H7 (cell line): Measurements from ENCODE around the gene ARHGEF16. TPM values are rescaled to one million over a fixed set of nuclear protein-coding genes. Genes with fewer than 3 reads are reported as not detected.

Experiments used
- DNase-seq: peaks from one replicate; pipeline ENCODE4 v3.0.0; 2012
- H3K27me3 ChIP-seq: 2 replicates; pipeline ENCODE4 v1.6.0; 2011; ENCODE audit warnings: mild to moderate bottlenecking, low read length; ENCODE audit not compliant: control insufficient read depth, insufficient read depth
- H3K36me3 ChIP-seq: replicated peaks from 2 replicates; pipeline ENCODE4 v1.5.1; 2011; ENCODE audit warnings: low read length; ENCODE audit not compliant: control insufficient read depth, insufficient read depth
- H3K4me3 ChIP-seq: 2 replicates; pipeline ENCODE4 v1.5.1; 2011; ENCODE audit warnings: low read depth, mild to moderate bottlenecking, control low read depth, low read length, moderate library complexity; ENCODE audit not compliant: insufficient read depth
- total RNA-seq: library from RNA; depleted of rRNA; stranded (reverse); fragments of >200 nt; shearing (Covaris generic); gene quantifications from 2 replicates; pipeline ENCODE4 v1.2.3, GENCODE V29; 2014

The ARHGEF16 gene
- total RNA-seq, 1 experiment from 2014 or later, result 45.8 TPM

DNA sequence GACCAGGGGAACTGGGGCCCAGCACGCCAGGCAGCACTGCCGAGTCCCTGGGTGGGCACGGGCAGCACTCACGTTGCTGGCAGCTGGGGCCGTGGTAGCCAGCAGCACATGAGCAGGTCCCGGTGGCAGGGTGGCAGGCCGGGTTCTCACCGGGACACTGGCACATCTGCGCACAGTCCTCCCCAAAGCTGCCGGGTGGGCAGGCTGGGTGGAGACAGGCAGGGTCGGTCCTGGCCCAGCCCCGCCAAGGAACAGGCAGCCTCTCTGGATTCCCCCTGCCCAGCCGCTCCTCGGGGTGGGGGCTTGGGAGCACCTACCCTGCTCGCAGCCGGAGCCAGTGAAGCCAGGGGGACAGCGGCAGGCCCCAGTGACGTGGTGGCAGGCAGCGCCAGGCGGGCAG, 42.5 kb downstream of the ARHGEF16 start:
- Histone ChIP-seq H3K27me3 (no peaks in the 10 kb centered on the region), H3K36me3 (no peaks in the 10 kb centered on the region), H3K4me3 (no peak overlapping the region)
- no peak for DNase-seq

DNA sequence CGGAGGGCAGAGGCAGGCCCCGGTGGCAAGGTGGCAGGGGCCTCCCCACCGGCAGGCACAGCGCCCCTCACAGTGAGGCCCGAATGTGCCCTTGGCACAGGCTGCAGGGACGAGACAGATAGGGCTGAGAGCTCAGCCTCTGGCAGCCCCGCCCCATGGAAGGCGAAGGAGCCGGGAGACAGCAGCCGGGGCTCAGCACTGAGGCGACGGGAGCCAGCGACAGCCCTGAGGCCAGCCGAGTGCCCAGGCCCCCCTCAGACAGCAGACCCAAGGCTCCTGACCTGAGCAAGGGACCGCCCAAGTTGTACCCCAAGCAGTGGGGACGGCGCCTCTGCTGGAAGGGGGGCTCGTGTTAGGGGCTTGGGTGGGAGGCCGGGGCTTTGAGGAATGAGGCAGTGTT, 43.1 kb downstream of the ARHGEF16 start:
- no peaks in the 10 kb centered on the region for H3K36me3 ChIP-seq
- no peaks in the 10 kb centered on the region for H3K27me3 ChIP-seq
- no peak overlapping the region for H3K4me3 ChIP-seq
- DNase-seq, result no peak

DNA sequence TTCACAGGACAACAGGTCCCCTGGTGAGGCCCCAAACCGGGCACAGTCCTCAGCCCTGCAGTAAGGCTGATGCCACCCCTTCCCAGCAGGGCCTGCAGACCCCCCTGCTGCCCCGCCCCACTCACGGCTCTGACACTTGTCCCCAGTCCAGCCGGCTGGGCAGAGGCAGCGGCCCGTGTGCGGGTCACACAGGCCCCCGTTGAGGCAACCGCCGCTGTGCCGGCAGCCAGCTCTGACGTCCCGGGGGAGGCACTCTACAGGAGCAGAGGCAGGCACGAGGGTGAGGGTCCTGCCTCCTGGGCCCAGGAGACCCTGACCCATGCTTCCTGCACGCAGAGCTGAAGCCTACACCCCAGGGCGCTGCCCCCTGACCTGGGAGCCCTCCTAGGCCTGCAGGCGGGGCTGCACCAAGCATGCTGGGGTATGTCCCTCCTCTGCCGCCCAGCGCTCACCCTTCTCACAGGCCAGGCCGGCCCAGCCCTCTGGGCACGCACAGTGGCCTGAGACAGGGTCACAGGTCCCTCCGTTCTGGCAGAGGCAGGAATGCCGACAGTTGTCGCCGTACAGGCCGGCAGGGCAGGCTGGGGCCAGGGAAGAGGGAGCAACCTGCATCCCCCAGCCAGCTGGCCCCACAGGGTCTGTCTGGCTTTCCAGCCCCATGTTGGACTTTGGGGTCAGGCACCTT, 43.9 kb downstream of the ARHGEF16 start:
- no peak overlapping the region for H3K4me3 ChIP-seq
- no peaks in the 10 kb centered on the region for H3K36me3 ChIP-seq
- no peak for DNase-seq
- no peaks in the 10 kb centered on the region for H3K27me3 ChIP-seq

DNA sequence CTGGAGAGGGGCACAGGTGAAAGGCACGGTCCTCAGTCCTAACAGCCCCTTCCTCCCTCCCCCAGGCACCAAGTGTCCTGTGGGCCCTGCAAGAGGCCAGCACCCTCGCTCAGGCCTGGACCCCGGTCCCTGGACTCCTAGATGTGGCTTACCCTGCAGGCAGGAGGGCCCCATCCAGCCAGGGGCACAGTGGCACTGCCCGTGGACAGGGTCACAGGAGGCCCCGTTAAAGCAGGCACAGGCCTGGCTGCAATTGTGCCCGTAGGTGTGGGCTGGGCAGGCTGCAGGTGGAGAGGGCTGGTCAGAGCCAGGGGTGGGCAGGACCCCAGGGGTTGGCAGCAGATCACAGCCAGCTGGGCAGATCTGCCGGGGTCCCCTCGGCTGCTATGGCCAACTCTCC, 44.5 kb downstream of the ARHGEF16 start:
- no peaks in the 10 kb centered on the region for H3K27me3 ChIP-seq
- no peak for DNase-seq
- no peaks in the 10 kb centered on the region for H3K36me3 ChIP-seq
- H3K4me3 ChIP-seq, result no peak overlapping the region

DNA sequence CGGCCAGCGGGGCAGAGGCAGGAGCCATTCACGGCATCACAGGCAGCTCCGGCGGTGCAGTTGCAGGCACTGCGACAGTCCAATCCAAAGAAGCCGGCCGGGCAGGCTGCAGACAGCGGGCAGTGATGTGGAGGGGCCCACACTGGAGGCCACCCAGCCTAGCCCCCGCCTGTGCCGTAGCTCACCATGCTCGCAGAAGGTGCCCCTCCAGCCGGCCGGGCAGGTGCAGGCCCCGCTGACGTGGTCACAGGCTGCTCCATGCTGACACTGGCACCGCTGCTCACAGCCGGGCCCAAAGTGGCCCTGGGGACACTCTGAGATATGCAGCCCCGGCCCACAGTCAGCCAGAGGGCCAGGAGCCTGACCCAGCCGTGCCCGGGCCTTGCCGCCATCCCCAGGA, 45.1 kb downstream of the ARHGEF16 start:
- Histone ChIP-seq H3K36me3 (no peaks in the 10 kb centered on the region), H3K4me3 (no peak overlapping the region), H3K27me3 (no peaks in the 10 kb centered on the region)
- DNase-seq, result no peak

DNA sequence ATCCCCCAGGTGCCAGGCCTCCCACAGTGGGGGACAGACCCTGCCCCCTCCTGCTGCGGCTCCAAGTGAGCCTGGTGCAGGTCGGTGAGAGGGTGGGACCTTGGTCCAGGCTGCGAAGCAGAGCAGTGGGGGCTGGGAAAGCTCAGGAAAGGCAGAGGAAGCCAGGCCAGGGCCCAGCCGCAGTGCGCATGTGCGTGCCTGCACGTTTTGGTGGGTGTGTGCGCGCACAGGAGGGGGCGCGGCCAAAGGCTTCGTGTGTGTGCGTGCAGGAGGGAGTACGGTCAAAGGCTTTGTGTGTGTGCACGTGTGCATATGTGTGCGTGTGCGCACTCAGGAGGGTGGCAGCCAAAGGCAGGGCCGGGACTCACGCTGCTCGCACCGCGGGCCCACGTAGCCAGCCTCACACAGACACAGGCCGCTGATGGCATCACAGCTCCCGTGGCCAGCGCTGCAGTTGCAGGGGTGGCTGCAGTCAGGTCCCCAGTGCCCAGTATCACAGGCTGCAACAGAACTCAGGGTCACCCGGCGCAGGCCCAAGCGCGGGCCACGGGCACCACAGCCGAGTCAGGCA, 45.9 kb downstream of the ARHGEF16 start:
- no peak for DNase-seq
- H3K27me3 ChIP-seq, result no peaks in the 10 kb centered on the region
- no peaks in the 10 kb centered on the region for H3K36me3 ChIP-seq
- no peak overlapping the region for H3K4me3 ChIP-seq

DNA sequence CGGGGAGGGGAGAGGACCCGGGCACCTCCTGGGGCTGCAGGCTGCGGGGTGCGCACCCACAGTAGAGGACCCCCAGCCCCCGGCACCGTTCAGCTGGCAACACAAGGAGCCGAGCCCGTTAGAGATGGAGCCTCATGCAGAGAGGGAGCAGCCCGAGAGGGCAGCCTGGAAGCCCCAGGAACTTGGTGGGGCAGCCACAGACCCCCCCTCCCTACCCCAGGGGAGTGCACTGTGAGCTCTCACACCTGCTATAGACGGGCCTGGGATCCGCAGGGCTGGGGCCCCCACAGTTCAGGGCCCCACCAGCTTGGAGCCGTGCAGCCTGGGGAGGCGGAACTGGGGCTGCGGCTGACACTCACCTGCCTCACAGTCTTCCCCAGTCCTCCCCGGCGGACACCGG, 47.0 kb downstream of the ARHGEF16 start:
- no peaks in the 10 kb centered on the region for H3K27me3 ChIP-seq

DNA sequence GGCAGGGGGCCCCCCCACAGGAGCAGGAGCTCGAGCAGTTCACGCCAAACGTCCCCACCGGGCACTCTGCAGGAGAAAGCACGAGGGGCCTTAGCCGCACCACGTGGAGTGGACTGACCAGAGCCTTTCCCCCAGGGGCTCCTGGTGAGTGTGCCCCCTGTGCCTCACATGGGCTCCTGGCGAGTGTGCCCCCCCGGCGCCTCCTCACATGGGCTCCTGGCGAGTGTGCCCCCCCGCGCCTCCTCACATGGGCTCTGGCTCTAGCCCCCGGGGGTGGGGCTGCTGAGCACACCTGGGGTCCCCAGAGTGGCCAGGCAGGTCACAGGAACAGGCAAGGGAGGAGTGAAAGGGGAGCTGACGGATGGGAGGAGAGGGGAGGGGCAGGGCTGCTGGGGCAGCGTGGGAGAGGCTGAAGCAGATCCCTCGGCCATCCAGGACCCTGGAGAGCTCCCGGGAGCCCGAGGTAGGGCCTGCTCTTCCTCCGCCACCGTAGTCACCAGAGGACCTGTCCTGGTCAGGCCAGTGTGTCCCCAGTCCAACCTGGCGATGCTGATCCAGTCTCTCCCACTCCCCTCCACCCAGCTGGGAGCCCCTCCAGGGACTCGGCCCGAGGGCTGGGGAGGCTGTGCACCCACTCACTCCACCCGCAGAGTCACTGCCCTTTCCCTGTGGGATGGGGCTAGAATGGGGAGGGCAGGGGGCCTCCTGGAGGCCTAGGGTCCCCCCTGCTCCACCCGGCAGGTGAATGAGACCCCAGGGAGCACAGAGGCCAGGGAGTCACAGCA, 47.6 kb downstream of the ARHGEF16 start:
- Histone ChIP-seq H3K4me3 (no peak overlapping the region), H3K36me3 (no peaks in the 10 kb centered on the region), H3K27me3 (no peaks in the 10 kb centered on the region)
- DNase-seq, result peak; percentile 97

More for the DNA sequence above, 47.0 kb downstream of the ARHGEF16 start:
- no peaks in the 10 kb centered on the region for H3K36me3 ChIP-seq
- no peak overlapping the region for H3K4me3 ChIP-seq
- no peak for DNase-seq

DNA sequence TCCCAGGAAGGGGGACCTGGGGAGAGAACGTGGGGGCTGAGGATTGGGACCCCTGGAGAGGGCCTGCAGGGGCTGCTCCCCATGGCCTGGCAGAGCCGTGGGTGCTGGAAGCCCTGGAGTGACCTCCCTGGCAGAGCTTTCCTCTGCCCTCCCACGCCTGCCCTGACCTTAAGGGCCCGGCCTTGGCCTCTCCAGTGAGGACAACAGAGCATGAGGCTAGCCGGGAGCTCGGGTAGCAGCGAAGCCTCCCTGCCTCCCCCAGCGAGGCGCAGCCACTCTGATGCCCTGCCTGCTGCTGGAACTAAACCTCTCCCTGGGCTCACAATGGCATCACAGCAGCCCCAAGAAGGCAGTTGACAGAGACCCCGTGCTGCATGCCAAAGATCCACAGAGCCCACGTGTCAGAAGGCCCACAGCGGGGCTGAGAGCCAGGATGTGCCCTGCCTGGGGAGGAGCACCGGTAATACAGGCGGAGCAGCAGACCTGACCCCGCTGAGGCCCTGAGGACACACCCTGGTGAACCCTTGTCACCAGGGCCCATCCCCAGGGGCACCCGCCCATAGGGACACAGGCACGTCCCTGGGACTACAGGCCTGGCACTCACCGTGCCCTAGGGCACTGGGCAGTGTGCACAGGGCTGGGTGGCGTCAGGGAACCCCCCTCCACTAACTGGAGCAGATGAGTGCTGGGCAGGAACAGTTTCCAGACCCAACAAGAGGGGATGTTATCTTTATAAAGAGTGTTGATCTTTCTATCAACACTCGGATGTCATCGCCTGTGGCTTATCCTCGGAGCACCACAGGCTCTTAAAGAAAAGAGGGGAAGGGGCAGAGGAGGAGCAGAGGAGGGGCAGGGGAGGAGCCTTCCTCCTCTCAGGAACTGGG, 48.4 kb downstream of the ARHGEF16 start:
- Histone ChIP-seq H3K4me3 (no peak overlapping the region), H3K27me3 (no peaks in the 10 kb centered on the region), H3K36me3 (no peaks in the 10 kb centered on the region)
- no peak for DNase-seq

DNA sequence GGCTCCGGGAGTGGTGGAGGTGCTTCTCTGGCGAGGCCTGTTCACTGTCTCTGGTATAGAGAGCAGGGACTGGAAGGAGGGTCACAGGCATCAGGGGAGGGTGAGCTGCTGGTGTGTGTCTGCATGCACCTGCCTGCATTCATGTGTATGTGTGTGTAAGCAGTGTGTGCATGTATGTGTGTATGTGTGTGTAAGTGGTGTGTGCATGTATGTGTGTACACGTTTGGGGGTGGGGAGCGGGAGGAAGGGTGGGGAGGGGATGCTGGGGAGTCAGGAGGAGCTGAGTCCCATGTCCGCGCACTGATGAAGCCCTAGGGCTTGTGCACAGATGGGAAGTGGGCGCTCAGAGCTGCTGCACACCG, 49.0 kb downstream of the ARHGEF16 start:
- Histone ChIP-seq H3K27me3 (no peaks in the 10 kb centered on the region), H3K4me3 (no peak overlapping the region), H3K36me3 (no peaks in the 10 kb centered on the region)
- no peak for DNase-seq

DNA sequence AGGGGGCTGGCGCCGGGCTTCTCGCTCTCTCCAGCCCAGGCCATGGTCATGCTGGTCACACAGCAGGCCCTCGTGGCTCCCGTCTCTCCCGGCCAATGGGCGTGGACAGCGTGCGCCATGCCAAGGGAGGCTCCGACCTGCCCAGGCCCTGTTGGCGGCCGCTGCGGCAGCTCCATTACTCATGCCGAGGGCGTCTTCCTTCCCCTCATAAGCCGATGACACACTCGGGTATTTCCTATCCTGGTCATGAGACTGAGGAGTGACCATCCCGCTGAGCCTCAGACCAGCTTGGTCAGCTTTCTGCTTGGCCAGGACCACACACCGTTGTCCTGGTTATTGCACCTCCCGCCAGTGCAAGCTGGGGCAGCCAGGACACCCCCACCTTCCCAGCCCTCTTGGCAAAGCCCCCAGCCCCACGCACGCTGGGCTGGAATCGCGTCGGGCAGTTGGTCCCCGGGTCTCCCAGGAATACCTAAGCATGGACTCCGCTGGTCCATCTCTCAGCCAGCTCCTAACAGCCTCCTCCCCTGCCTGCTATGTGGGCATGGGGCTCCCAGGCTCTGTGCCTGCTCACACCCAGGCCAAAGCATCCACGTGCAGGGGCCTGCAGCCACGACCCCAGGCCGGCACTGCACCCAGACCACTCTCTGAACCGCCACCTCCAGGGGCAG, 49.8 kb downstream of the ARHGEF16 start:
- DNase-seq, result no peak

DNA sequence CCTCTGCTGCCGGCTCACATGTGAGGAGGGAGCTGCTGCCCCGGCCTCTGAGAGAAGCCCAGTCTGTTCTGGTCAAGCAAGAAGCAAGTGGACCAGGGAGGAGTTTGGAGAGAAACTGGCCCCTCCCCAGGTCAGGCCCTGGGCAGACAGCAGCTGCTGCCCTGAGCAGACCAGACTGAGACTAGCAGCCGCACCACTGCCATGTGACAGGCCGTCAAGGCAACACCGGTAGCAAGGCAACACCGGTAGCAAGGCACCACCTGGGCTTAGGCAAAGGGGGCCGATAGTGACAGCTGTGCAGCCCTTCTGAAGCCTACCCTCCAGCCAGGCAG, 50.3 kb downstream of the ARHGEF16 start:
- Histone ChIP-seq H3K36me3 (no peaks in the 10 kb centered on the region), H3K4me3 (no peak overlapping the region), H3K27me3 (no peaks in the 10 kb centered on the region)
- no peak for DNase-seq

More for the DNA sequence above, 49.8 kb downstream of the ARHGEF16 start:
- Histone ChIP-seq H3K36me3 (no peaks in the 10 kb centered on the region), H3K4me3 (no peak overlapping the region), H3K27me3 (no peaks in the 10 kb centered on the region)

DNA sequence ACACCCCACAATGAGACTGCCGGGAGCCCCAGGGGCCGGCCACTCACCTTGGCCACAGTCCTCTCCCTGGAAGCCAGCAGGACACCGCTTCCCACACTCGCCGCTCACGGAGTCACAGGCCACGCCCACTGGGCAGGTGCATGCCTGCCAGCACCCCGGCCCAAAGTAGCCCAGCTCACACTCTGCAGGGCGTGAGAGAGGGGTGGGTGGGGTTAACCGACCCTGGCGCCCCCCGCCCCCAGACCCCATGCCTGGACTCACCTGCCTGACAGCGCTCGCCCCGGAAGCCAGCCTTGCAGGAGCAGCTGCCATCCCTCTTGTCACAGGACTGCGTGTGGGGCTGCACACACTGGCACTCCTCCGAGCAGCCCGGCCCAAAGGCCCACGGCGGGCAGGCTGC, 50.7 kb downstream of the ARHGEF16 start:
- H3K36me3 ChIP-seq, result no peaks in the 10 kb centered on the region
- no peak overlapping the region for H3K4me3 ChIP-seq
- no peaks in the 10 kb centered on the region for H3K27me3 ChIP-seq
- DNase-seq, result no peak

DNA sequence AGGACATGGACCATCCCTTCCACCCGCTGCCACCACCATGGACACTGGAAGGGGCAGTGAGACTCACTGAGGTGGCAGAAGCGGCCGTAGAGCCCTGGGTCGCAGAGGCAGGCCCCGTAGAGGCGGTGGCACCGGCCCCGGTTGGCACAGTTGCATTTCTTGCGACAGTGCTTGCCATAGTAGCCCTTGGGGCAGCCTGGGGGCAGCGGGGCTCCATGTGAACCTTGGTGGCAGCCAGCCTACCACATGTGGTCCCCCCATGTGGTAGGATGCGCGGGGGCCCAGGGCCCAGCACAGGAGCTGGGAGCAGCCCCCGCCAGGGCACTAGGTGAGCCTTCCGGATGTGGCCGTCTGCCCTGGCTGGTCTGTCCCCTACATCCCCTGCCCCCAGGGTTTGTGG, 51.6 kb downstream of the ARHGEF16 start:
- no peaks in the 10 kb centered on the region for H3K27me3 ChIP-seq
- DNase-seq, result no peak
- no peaks in the 10 kb centered on the region for H3K36me3 ChIP-seq
- H3K4me3 ChIP-seq, result no peak overlapping the region
